BJ (cell line): ENCODE results near the gene BAX. TPM values are rescaled to one million over a fixed set of nuclear protein-coding genes. Genes with fewer than 3 reads are reported as not detected.
"Not testable (repeated sequence)": the region's sequence is repeated elsewhere in the genome, so short reads cannot be mapped to it uniquely, and the experiment has no call there.

Source experiments
- CTCF ChIA-PET: fragments of 350-600 bp; formaldehyde crosslinking; extraction: SDS; loops from one replicate; lab custom pipeline; 2021; ENCODE audit warnings: antibody characterized with exemption, inconsistent platforms; lab: Yijun Ruan, JAX
- POLR2A ChIA-PET: fragments of 300-600 bp; sonication (Branson Sonifier 250); formaldehyde crosslinking; extraction: SDS; loops from one replicate; lab custom pipeline; 2021; ENCODE audit warnings: antibody characterized with exemption; lab: Charles Lee
- DNase-seq: peaks from one replicate; pipeline ENCODE4 v3.0.0-alpha.2; 2011; ENCODE audit warnings: low read depth
- H3K27me3 ChIP-seq: 2 replicates; pipeline ENCODE4 v1.6.0; 2011; ENCODE audit warnings: low read length; ENCODE audit not compliant: control insufficient read depth, insufficient read depth
- H3K36me3 ChIP-seq: 2 replicates; pipeline ENCODE4 v1.5.1; 2011; ENCODE audit warnings: low read length; ENCODE audit not compliant: control insufficient read depth, insufficient read depth
- H3K4me3 ChIP-seq: 2 replicates; pipeline ENCODE4 v1.5.1; 2011; ENCODE audit warnings: low read depth, mild to moderate bottlenecking, control low read depth, low read length
- CTCF ChIP-seq: IDR thresholded peaks from 2 replicates; pipeline ENCODE4 v1.5.1; 2011; ENCODE audit warnings: low read depth, mild to moderate bottlenecking, control low read depth, inconsistent platforms, low read length, moderate library complexity; ENCODE audit not compliant: insufficient read depth
- polyA plus RNA-seq: library from polyadenylated mRNA; depleted of rRNA; stranded (reverse); fragments of >200 nt; gene quantifications from 2 replicates; pipeline ENCODE4 v1.2.3, GENCODE V29; 2011

BAX gene
- polyA plus RNA-seq, 1 experiment, result 159 TPM

- ChIA-PET CTCF (interaction anchor here (0.9 to 1.3 kb wide), 2 partner anchors 29 to 68 kb away, joined by 4 read pairs; partner anchors contain the start of genes GYS1 and RUVBL2), POLR2A (interaction anchor here (0.6 kb wide), 3 partner anchors 9 to 27 kb away, joined by 3 to 8 read pairs (median 4); no protein-coding TSS in a partner anchor)
- H3K36me3 ChIP-seq, result peaks cover 8% of the 10 kb centered on the region; the same call in 1 of the 2 replicates
- TF ChIP-seq CTCF, result no peak
- H3K27me3 ChIP-seq, result no peaks in the 10 kb centered on the region
- peak; percentile 69 for DNase-seq
- H3K4me3 ChIP-seq, result no peak overlapping the region
Measured at GRCh38 chr19:48925240-48925843, 29.3 kb upstream of the BAX start.

DNA sequence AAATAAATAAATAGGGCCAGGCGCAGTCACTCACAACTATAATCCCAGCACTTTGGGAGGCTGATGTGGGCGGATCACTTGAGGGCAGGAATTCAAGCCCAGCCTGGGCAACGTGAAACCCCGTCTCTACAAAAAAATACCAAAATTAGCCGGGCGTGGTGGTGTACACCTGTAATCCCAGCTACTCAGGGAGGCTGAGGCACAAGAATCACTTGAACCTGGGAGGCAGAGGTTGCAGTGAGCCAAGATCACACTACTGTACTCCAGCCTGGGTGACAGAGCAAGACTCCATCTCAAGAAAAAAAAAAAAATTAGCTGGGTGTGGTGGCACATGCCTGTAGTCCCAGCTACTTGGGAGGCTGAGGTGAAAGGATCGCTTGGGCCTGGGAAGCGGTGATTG lies 28.8 kb upstream of the BAX start:
- DNase-seq, H3K36me3 ChIP-seq, H3K27me3 ChIP-seq, POLR2A ChIA-PET, H3K4me3 ChIP-seq: not testable (repeated sequence)
- CTCF ChIA-PET, result interaction anchor here (1.3 kb wide), 1 partner anchor 67 kb away, joined by 4 read pairs; the partner anchor contains the start of genes GYS1 and RUVBL2

DNA sequence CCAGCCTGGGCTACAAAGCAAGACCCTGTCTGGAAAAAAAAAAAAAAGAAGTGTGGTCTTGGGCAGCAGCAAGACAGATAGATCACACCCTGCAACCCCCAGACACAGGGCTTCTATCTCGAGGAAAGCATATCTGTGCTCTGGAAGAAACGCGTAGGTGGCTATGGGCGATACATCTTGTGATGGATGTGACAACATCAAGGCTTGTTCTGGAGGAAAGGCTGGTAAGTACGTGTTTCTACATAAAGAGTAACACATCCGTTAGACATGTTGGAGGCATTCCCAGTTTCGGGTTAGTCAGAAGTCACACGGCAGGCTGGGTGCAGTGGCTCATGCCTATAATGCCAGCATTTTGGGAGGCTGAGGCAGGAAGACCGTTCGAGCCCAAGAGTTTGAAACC lies 27.8 kb upstream of the BAX start:
- Histone ChIP-seq H3K36me3 (peaks cover 3% of the 10 kb centered on the region; the same call in 1 of the 2 replicates), H3K4me3 (no peak overlapping the region), H3K27me3 (no peaks in the 10 kb centered on the region)
- no peak for TF ChIP-seq CTCF
- POLR2A ChIA-PET, result no interaction called here
- CTCF ChIA-PET, result no interaction called here
- DNase-seq, result peak; percentile 87

DNA sequence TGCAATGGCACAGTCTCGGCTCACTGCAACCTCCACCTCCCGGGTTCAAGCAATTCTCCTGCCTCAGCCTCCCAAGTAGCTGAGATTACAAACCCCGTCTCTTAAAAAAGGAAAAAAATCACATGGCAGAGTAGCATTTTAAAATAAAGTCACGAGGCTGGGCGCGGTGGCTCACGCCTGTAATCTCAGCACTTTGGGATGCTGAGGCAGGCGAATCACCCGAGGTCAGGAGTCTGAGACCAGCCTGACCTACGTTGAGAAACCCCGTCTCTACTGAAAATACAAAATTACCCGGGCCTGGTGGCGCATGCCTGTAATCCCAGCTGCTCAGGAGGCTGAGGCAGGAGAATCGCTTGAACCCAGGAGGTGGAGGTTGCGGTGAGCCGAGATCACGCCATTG lies 27.0 kb upstream of the BAX start:
- CTCF ChIA-PET, H3K27me3 ChIP-seq, H3K4me3 ChIP-seq, POLR2A ChIA-PET, DNase-seq, H3K36me3 ChIP-seq: not testable (repeated sequence)

DNA sequence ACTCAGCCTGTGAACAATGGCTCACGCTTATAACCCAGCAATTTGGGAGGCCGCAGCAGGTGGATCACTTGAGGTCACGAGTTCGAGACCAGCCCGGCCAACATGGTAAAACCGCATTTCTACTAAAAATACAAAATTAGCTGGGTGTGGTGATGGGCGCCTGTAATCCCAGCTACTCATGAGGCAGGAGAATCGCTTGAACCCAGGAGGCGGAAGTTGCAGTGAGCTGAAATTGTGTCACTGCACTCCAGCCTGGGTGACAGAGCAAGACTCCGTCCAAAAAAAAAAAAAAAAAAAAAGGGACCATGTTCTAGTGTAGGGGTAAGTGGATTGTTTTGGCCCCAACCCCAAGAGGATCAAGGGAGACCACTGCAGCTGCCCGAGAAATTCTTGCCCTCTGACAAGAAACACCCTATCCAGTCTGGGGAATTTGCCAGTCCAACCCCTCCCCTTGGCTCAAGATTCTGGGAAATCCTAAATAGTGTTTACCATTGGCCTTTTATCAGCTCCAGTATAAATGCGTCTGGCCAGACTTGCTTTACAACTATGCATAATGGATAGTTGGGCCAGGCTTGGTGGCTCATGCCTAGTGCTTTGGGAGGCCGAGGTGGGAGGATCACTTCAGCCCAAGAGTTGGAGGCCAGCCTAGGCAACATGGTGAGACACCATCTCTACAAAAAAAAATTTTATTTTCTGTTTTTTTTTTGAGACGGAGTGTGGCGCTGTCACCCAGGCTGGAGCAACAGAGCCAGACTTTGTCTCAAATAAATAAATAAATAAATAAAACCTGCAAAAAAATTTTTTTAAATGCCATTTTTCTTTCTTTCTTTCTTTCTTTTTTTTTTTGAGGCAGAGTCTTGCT lies 26.3 kb upstream of the BAX start:
- no peak for TF ChIP-seq CTCF
- Histone ChIP-seq H3K4me3 (no peak overlapping the region), H3K27me3 (no peaks in the 10 kb centered on the region), H3K36me3 (no peaks in the 10 kb centered on the region)
- no peak for DNase-seq
- POLR2A ChIA-PET, result no interaction called here
- CTCF ChIA-PET, result no interaction called here

DNA sequence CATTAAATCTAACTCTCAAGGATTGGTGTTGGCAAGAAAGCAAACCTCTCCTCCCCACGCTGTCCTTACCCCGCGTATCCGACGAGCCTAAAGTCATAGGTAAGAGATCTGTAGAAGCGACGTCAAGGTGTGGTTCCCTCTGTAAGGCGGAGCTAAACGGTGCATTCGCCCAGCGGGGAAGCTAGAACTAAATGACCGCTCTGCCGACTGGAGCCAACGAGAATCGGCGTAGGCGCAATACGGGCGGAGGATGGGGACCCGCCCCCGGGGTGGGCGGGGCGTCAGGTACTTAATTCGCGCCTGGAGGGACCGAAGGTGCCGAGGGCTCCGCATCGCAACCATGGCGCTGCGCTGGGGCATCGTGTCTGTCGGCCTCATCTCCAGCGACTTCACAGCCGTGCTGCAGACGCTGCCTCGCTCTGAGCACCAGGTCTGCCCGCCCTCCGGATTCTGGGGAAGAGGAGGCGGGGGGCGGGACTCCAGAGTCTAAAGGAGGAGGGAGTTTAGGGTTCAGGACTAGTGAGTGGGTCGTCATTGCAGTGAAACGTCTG lies 21.2 kb upstream of the BAX start, which contains the start of gene DHDH:
DHDH (plus strand) TSS at position 318 of the 551 bp plus-strand sequence; CDS start at position 341, 23 bp downstream.
- POLR2A ChIA-PET, result no interaction called here
- H3K4me3 ChIP-seq, result peak within 1 kb of the TSS; percentile 43
- H3K36me3 ChIP-seq, result no peaks in the 10 kb centered on the region
- H3K27me3 ChIP-seq, result no peaks in the 10 kb centered on the region
- TF ChIP-seq CTCF, result no peak
- CTCF ChIA-PET, result interaction anchor here (1.1 to 1.7 kb wide), 4 partner anchors 9 to 59 kb away, joined by 3 to 5 read pairs (median 4); no protein-coding TSS in a partner anchor
- DNase-seq, result no peak
